ENCODE data around the gene PSME2.

Gene PSME2, protein sequence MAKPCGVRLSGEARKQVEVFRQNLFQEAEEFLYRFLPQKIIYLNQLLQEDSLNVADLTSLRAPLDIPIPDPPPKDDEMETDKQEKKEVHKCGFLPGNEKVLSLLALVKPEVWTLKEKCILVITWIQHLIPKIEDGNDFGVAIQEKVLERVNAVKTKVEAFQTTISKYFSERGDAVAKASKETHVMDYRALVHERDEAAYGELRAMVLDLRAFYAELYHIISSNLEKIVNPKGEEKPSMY

DNA sequence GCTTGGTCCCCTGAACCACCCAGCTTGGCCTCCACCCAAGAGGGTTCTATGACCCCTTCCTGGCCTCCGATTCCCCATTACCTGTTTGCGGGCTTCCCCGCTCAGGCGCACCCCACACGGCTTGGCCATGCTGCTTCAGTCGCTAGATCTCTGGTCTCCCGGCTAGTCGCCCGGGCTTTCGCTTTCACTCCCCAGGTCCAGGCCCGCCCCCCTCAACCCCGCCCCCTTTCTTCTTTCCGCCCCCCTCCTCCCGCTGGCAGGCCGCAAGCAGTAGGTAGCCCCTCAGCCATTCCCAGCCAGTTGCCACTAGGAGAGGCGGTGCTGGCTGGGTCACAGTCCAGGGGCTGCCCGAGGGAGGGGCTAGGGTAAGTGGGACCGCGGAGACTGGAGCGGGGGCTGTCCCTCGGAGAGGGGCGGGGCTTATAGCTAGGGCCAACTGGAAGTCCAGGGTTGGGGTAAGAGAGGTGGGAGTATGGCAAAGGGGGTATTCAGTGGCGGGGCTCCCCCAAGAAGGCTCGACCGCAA, at the start of gene PSME2:
Gene PSME2 (minus strand): TSS at position 158 of the 525 bp plus-strand sequence. CDS start 29 bp downstream, at position 129.
- DNase-seq (ENCODE audit: low read depth), result peak; percentile 99
- H3K4me3 ChIP-seq (ENCODE audit: low read depth, low read length), result peak within 1 kb of the TSS; percentile 87
- TF ChIP-seq, protein P1, sequence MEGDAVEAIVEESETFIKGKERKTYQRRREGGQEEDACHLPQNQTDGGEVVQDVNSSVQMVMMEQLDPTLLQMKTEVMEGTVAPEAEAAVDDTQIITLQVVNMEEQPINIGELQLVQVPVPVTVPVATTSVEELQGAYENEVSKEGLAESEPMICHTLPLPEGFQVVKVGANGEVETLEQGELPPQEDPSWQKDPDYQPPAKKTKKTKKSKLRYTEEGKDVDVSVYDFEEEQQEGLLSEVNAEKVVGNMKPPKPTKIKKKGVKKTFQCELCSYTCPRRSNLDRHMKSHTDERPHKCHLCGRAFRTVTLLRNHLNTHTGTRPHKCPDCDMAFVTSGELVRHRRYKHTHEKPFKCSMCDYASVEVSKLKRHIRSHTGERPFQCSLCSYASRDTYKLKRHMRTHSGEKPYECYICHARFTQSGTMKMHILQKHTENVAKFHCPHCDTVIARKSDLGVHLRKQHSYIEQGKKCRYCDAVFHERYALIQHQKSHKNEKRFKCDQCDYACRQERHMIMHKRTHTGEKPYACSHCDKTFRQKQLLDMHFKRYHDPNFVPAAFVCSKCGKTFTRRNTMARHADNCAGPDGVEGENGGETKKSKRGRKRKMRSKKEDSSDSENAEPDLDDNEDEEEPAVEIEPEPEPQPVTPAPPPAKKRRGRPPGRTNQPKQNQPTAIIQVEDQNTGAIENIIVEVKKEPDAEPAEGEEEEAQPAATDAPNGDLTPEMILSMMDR (conservative IDR thresholded peaks at IDR 0.05; ENCODE audit: low read depth, low read length), result no peak

DNA sequence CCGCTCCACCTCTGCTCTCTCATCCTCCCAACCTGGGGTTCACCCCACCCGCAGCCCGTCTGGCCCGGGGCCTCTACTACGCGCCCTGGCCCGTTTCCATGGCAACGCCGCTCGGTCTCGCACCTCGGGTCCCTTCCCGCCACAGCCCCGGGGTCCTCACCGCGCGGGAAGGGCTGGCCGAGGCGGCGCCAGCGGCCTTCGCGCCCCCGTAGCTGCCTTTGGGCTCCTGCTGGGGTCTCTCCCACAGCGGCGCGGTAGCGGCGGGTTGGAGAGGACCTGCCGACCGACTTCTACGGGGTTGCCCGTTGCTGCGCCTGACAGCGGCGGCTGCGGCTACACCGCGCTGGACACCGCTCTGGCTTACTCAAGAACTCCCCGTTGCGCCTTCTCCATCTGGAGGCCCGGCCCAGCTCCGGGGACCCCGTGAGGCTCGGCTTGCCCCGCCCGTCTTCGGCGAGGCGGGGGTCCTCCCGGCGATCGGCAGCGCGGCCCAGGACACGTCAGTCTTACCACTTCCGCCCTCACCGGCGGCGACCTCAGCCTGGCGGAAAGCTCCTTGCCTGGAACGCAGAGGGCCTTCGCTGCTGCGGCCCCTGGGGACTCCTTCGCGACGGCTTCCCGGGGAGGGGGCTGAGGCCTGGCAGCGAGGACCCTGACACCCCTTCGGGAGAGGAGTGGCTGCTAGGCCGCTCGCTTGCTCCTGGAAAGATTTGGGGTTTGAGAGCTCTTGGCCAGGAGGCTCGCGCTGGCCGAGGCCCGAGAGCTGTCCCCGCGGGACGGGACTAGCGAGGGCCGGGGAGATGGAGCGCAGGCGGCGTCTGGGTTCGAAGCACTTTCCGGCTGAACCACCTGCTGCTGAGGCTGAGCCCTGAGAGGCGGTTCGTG, 49.0 kb upstream of the PSME2 start, which contains the start of gene TM9SF1:
Gene TM9SF1 (minus strand): TSS at position 256 of the 885 bp plus-strand sequence. CDS start 422 bp downstream, outside the sequence.
- TF ChIP-seq, protein P1 (conservative IDR thresholded peaks at IDR 0.05; ENCODE audit: low read depth, low read length), result no peak
- DNase-seq (ENCODE audit: low read depth), result peak; percentile 92
- peak within 1 kb of the TSS; percentile 96 for H3K4me3 ChIP-seq (ENCODE audit: low read depth, low read length)

DNA sequence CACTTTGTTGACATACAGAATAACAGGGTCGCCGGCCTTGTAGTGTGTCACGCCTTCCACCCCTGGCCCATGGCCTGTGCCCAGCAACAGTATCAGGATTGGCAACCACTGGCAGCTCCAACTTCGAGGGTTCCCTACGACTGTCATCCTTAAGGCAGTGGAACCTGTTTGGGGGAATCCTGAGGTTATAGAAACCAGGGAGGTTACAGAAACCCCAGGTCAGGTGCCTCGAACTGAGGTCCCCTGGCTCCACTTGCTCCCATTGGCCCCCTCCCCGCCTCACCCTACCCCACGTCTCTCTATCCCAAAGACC, 48.4 kb upstream of the PSME2 start:
- TF ChIP-seq, protein P1 (conservative IDR thresholded peaks at IDR 0.05; ENCODE audit: low read depth, low read length), result no peak

DNA sequence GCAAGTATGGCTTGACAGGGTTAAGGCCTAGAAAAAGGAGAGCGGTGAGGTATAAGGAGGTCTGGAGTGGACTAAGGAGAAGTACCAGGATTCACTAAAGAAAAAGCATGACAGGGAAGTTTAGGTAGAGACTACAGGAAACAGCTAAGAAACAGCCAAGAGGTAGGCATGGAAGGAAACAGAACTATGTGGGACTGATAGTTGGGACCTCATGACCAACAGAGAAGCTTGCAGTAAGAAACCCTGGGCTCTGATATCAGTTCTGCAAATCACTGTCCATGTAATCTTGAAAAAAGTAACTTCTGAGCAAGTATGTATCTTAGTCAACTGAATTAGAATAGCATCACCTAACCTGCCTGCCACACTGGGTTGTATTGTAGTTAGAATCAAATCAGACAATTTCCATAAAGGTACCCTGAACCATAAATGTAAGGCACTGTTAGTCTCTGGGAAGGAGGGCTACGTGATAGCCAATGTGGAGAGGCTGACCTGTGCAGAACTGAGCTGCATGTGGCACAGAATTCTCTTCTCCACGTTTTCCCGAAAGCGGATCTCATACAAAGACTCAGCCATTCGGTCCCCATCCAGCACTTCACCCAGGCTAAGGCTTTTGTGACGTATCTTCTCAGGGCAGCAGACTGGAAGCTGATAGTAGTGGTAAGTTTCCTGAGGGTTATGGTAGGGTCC, 47.9 kb upstream of the PSME2 start:
- TF ChIP-seq, protein P1 (conservative IDR thresholded peaks at IDR 0.05; ENCODE audit: low read depth, low read length), result no peak
- DNase-seq (ENCODE audit: low read depth), result no peak
- peak overlapping the region; percentile 96 for H3K4me3 ChIP-seq (ENCODE audit: low read depth, low read length)

More for the DNA sequence above, 48.4 kb upstream of the PSME2 start:
- peak overlapping the region; percentile 96 for H3K4me3 ChIP-seq (ENCODE audit: low read depth, low read length)
- no peak for DNase-seq (ENCODE audit: low read depth)

DNA sequence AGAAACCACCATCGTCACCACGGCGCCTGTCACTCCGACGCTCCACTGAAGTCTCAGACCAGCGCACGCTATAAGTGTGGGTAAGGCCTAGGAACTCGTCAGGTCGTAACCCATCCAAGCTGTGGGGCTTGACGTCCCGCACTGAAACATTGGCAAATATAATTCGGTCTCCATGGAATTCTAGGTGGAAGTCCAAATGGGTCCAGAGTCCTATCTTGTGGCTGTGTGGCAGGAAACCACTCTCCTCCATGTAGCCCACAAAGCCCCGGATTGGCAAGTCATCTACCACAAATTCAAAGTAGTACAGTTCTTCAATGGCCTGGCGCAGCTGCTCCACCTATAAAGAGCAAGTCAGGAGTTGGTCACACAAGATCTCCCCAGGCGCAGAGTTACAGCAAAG, 46.5 kb upstream of the PSME2 start:
- no peak overlapping the region for H3K4me3 ChIP-seq (ENCODE audit: low read depth, low read length)
- TF ChIP-seq, protein P1 (conservative IDR thresholded peaks at IDR 0.05; ENCODE audit: low read depth, low read length), result no peak
- DNase-seq (ENCODE audit: low read depth), result no peak

DNA sequence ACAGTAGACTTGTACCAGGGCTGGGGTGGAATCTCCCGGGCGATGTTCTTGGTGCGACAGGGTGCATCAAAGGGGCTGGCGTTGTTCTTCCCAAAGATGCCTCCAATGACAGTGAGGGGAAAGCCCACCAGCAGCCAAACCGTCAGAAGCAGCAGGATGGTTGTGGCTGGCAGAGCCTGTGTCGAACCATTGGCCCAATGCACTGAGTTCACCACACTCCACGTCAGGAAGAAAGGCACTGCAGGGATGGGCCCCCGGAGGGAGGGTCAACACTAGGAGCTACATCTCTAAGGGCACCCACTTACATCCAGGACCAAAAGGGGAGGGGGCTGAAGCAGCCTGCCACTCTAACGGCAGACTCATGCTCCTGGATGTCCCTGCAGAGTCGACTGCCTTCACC, 44.0 kb upstream of the PSME2 start:
- TF ChIP-seq, protein P1 (conservative IDR thresholded peaks at IDR 0.05; ENCODE audit: low read depth, low read length), result no peak
- H3K4me3 ChIP-seq (ENCODE audit: low read depth, low read length), result no peak overlapping the region
- no peak for DNase-seq (ENCODE audit: low read depth)

Data from choroid plexus epithelial cell (primary cell).